GM19324 (cell line): ENCODE measurements around the gene ADCY7.

Experiments used
- ATAC-seq: cut with Tn5 transposase; IDR thresholded peaks from one replicate; pipeline ENCODE4 v1.9.1; 2021; ENCODE audit warnings: mild to moderate bottlenecking, moderate library complexity; ENCODE audit not compliant: unreplicated experiment, low FRiP score

ADCY7 gene

GRCh38 chr16:50279504-50279865 is 13.1 kb downstream of the ADCY7 start:
- no peak for ATAC-seq

- no peak for ATAC-seq
Observed at GRCh38 chr16:50280932-50281331, 14.6 kb downstream of the ADCY7 start.

GRCh38 chr16:50281391-50282009 is 15.1 kb downstream of the ADCY7 start:
- no peak for ATAC-seq

- ATAC-seq = peak; percentile 85
Observed at GRCh38 chr16:50282010-50282538, 15.7 kb downstream of the ADCY7 start.

- ATAC-seq = no peak
Observed at GRCh38 chr16:50282955-50283631, 16.7 kb downstream of the ADCY7 start.

GRCh38 chr16:50284131-50284911 is 18.0 kb downstream of the ADCY7 start:
- ATAC-seq = no peak

GRCh38 chr16:50285406-50286003 is 19.2 kb downstream of the ADCY7 start:
- ATAC-seq = no peak

- ATAC-seq = no peak
Observed at GRCh38 chr16:50286681-50287080, 20.3 kb downstream of the ADCY7 start.

- ATAC-seq = no peak
Observed at GRCh38 chr16:50288026-50288425, 21.7 kb downstream of the ADCY7 start.

- ATAC-seq = no peak
Observed at GRCh38 chr16:50288920-50289319, 22.6 kb downstream of the ADCY7 start.

GRCh38 chr16:50289950-50290764 is 23.8 kb downstream of the ADCY7 start:
- ATAC-seq = no peak

- no peak for ATAC-seq
Observed at GRCh38 chr16:50290856-50291255, 24.5 kb downstream of the ADCY7 start.

- no peak for ATAC-seq
Observed at GRCh38 chr16:50291719-50292565, 25.6 kb downstream of the ADCY7 start.

GRCh38 chr16:50292566-50292948 is 26.2 kb downstream of the ADCY7 start:
- ATAC-seq = no peak

GRCh38 chr16:50293041-50293783 is 26.9 kb downstream of the ADCY7 start:
- no peak for ATAC-seq

GRCh38 chr16:50293994-50294855 is 27.9 kb downstream of the ADCY7 start:
- ATAC-seq = no peak

- ATAC-seq = no peak
Observed at GRCh38 chr16:50294955-50295354, 28.6 kb downstream of the ADCY7 start.
